ENCODE results near the gene ZDHHC14. TPM values are rescaled to one million over a fixed set of nuclear protein-coding genes. Genes with fewer than 3 reads are reported as not detected.

Gene ZDHHC14
- total and polyA plus RNA-seq, 7 donors: 2.5 to 14.6 (median 4.3) TPM

- Histone ChIP-seq H3K4me3 (no peak overlapping the region), H3K4me1 (peaks cover 5% of the 10 kb centered on the region), H3K27ac (no peak overlapping the region), H3K27me3 (ENCODE audit: insufficient read depth in 3 of 3, low read length in 2 of 3) (no peaks in the 10 kb centered on the region), H3K9me3 (no peaks in the 10 kb centered on the region), H3K36me3 (ENCODE audit: insufficient read depth in 1 of 2, low read depth in 1 of 2) (no peaks in the 10 kb centered on the region)
- TF ChIP-seq CTCF (IDR thresholded peaks at IDR 0.05): no peak
- 77 to 91% (median 88%) methylated on average over 5 of the region's 5 CpGs for WGBS, 3 donors
- intact Hi-C loops (cut with DNase I): no loop called here
- ATAC-seq (no peak), DNase-seq (no peak)
Measured at GRCh38 chr6:157552820-157553485, 172.0 kb downstream of the ZDHHC14 start.

- intact Hi-C loops (cut with DNase I): no loop called here
- H3K27ac ChIP-seq: no peak overlapping the region
- peaks cover 8% of the 10 kb centered on the region for H3K4me1 ChIP-seq
- no peaks in the 10 kb centered on the region for H3K27me3 ChIP-seq (ENCODE audit: insufficient read depth in 3 of 3, low read length in 2 of 3)
- ATAC-seq (no peak), DNase-seq (no peak)
- no peak overlapping the region for H3K4me3 ChIP-seq
- TF ChIP-seq CTCF (IDR thresholded peaks at IDR 0.05): no peak
- no peaks in the 10 kb centered on the region for H3K9me3 ChIP-seq
- WGBS, 3 donors: 83 to 90% (median 88%) methylated on average over 2 of the region's 2 CpGs
- H3K36me3 ChIP-seq (ENCODE audit: insufficient read depth in 1 of 2, low read depth in 1 of 2): no peaks in the 10 kb centered on the region
Measured at GRCh38 chr6:157554747-157555146, 173.8 kb downstream of the ZDHHC14 start.

- TF ChIP-seq CTCF (IDR thresholded peaks at IDR 0.05): no peak
- DNase-seq (no peak), ATAC-seq (no peak)
- no peaks in the 10 kb centered on the region for H3K36me3 ChIP-seq (ENCODE audit: insufficient read depth in 1 of 2, low read depth in 1 of 2)
- H3K4me3 ChIP-seq: no peak overlapping the region
- WGBS, 3 donors: 69 to 82% (median 72%) methylated on average over 16 of the region's 16 CpGs
- no peaks in the 10 kb centered on the region for H3K9me3 ChIP-seq
- H3K27ac ChIP-seq: no peak overlapping the region
- H3K27me3 ChIP-seq (ENCODE audit: insufficient read depth in 3 of 3, low read length in 2 of 3): no peaks in the 10 kb centered on the region
- intact Hi-C loops (cut with DNase I): no loop called here
- H3K4me1 ChIP-seq: peaks cover 14% of the 10 kb centered on the region
Measured at GRCh38 chr6:157555455-157556143, 174.6 kb downstream of the ZDHHC14 start.

GRCh38 chr6:157556144-157556645, 175.2 kb downstream of the ZDHHC14 start:
- H3K4me1 ChIP-seq: peaks cover 20% of the 10 kb centered on the region
- no peaks in the 10 kb centered on the region for H3K36me3 ChIP-seq (ENCODE audit: insufficient read depth in 1 of 2, low read depth in 1 of 2)
- no peak for ATAC-seq
- H3K4me3 ChIP-seq: no peak overlapping the region
- H3K27ac ChIP-seq: no peak overlapping the region
- no peak for TF ChIP-seq CTCF (IDR thresholded peaks at IDR 0.05)
- 84 to 90% (median 86%) methylated on average over 15 of the region's 15 CpGs for WGBS, 3 donors
- DNase-seq: no peak
- H3K9me3 ChIP-seq: no peaks in the 10 kb centered on the region
- intact Hi-C loops (cut with DNase I): no loop called here
- no peaks in the 10 kb centered on the region for H3K27me3 ChIP-seq (ENCODE audit: insufficient read depth in 3 of 3, low read length in 2 of 3)
